NOMO-1 treated with dmso at 0.1 percent for 144 hours (cell line): ENCODE measurements around the gene TMEM97.
"Not testable (repeated sequence)": the region's sequence is repeated elsewhere in the genome, so short reads cannot be mapped to it uniquely, and the experiment has no call there.

Source experiments
- DNase-seq: peaks from one replicate; lab custom pipeline; 2025; ENCODE audit not compliant: unreplicated experiment; lab: John Stamatoyannopoulos, UW

Gene TMEM97

GRCh38 chr17:28335959-28336871 lies 17.2 kb downstream of the TMEM97 start:
- DNase-seq = no peak

- DNase-seq = no peak
These were observed 19.2 kb downstream of the TMEM97 start for GRCh38 chr17:28338056-28338768.

DNA sequence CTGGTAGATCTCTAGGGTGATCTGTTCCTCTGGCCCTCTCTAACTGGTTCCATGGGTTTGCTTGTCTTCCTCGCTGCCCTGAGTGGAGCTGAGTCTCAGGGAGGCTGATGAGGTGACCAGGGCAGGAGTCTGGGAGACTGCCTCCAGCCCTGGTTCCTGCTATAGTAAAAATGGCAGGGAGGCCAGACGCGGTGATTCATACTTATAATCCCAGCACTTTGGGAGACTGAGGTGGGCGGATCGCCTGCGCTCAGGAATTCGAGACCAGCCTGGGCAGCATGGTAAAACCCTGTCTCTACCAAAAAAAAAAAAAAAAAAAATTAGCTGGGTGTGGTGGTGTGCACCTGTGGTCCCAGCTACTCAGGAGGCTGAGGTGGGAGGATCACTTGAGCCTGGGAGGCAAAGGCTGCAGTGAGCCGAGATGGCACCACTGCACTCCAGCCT lies 19.8 kb downstream of the TMEM97 start:
- DNase-seq = not testable (repeated sequence)

DNA sequence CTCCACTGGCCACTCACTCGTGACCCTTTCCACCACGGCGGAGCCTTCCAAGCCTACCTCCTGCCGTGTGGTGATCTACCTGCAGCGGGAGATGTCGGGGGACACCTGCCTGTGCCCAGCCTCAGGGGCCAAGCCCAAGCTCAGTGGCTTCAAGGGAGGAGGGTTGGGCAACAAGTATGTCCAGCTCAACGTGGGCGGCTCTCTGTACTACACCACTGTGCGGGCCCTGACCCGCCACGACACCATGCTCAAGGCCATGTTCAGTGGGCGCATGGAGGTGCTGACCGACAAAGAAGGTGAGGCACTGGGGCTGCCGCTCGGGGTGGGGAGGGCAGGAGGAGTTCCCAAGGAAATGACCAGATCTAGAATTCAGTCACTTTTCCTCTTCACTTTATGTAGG lies 20.4 kb downstream of the TMEM97 start:
- DNase-seq = no peak

DNA sequence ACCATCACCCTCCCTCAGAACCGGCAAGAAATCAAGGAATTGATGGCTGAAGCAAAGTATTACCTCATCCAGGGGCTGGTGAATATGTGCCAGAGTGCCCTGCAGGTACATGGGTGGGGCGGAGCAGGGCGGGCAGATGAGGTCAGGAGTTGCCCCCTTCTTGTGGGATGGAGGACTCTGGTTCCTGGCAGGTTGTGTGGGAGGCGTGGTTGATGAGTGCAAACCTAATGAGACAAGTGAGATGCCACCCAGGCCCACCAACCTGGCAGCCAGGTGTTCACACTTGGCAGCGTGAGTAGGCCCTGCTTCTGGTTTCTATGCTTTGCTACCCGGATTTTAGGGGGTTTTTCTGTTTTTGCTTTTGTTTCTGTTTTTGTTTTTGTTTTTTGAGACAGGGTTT lies 21.4 kb downstream of the TMEM97 start:
- DNase-seq = no peak

GRCh38 chr17:28341516-28341915 lies 22.5 kb downstream of the TMEM97 start:
- no peak for DNase-seq

- DNase-seq = no peak
These were observed 23.3 kb downstream of the TMEM97 start for GRCh38 chr17:28342313-28342712.

DNA sequence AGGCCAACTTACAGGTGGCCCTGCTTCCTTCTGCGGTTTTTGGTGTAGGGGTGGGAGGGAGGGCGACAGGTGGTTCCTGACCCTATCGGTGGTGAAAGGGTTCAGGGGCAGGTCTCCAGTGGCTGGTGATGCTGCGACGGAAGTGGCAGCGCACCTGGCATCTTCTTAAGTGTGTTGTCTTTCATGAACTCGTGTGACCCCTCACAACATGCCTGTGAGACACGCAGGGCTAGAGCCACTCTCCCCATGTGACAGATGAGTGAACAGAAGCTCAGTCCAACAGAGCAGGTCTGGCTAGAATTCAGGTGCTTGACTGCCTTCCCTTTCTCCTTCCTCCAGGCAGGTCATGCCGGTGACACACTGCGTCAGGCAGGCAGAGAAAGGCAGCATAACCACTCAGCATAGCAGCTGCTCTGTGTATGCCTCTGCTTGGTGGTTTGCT lies 24.5 kb downstream of the TMEM97 start:
- no peak for DNase-seq

DNA sequence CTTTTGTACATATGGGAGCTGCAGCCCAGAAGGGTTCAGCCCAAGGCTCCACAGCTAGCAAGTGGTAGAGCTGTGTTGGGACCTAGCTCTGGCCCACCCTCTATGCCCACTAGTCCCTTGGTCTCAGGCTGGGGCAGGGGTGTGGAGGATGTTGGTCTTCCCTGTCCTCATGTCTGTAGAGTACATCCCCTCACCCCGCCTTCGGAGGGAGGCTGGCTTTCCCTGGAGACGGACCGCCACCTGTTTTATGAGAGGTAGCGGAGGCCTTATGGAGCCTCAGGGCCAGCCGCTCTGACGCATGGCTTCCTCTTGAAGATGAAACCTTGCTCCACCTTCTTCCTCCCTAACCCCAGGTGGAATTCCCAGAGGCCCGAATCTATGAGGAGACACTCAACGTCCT lies 25.0 kb downstream of the TMEM97 start:
- no peak for DNase-seq

DNA sequence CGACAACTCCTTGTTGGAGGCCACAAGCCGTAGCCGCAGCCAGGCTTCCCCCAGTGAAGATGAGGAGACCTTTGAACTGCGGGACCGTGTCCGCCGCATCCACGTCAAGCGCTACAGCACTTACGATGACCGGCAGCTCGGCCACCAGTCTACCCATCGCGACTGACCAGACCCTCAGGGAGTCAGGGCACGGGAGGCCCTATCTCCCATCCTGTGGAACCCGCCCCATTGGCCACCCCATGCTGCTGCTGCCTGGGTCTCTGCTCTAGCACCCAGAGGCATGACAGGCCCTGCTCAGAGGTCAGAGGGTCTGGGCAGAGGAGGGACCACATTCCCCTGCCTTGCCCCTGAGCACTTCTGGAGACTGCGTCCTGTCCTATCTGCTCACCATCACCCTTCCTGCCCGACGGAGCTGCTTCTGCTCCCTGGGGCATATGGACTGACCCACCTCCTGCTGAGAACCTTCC lies 25.5 kb downstream of the TMEM97 start:
- no peak for DNase-seq

DNA sequence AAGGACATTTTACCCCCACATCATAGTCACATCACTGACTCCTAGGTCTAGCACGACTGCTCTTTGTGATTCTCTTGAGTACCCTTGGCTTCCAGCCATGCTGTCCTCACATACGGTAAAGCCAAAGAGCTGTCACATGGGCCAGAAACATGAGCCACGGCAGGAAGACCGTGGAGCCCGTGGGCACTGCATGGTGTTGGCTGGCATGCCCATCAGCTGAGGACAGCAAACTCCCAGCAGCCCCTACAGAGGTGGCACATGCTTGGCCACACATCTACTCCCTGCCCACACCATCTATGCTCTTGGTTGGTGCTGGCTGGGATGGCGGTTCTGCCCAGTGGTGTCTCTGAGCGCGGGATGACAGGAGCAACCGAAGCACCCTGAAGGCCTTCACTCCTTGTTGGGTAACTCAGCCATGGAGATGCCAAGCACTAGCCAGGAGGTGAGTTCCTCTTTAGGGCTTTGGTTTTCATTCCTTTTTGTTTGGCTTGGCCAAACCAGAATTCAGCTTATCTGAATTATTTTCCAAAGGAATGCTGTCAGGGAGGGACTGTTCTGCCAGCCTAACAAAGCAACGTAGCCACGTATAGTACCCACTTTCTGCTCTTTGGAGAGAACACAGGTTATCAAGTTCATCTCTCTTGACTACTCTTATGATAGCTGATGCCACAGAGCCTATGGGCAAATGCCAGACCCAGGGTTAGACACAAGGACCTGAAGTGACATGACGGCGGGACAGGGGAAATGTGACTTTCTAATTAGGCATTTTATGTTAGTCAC lies 26.6 kb downstream of the TMEM97 start:
- no peak for DNase-seq

DNA sequence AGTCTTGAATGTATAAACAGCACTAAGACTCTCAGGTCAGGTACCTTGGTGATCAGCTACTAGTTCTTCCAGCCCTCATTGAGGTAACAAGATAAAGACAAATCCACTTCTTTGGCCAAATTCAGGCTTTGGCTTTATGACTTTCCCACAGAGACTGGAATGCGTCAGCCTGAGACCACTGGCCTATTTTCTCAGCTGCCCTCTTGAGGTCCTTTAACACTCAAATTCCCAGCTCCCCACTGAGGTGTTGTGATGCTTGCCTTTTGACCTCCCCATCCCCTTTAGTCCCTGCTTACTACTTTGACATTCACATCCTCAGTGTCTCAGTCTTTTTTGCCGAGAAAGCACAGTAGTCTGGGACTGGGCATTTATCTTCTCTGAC lies 27.2 kb downstream of the TMEM97 start:
- no peak for DNase-seq

- no peak for DNase-seq
These were observed 27.8 kb downstream of the TMEM97 start for GRCh38 chr17:28346746-28347246.

GRCh38 chr17:28347261-28347891 lies 28.4 kb downstream of the TMEM97 start:
- no peak for DNase-seq

DNA sequence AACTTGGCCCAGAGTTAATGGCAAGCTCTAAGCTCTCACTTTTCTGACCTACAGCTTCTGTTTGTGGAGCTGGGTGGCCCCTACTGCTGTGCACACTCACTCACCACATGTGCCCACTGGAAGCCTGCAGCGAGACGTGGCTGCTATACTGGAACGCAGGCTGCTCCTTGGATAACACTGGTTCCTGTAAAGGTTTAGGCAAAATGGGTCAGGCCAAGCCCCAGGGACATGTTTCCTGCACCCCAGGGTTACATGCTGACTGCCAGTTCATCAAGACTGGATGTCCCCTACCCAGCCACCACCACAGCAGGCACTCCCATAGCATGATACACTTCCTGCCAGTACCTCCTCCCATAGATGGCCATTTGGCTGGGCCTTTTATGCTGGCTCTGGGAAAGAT lies 30.0 kb downstream of the TMEM97 start:
- DNase-seq = no peak

GRCh38 chr17:28350271-28350670 lies 31.3 kb downstream of the TMEM97 start:
- DNase-seq = no peak

DNA sequence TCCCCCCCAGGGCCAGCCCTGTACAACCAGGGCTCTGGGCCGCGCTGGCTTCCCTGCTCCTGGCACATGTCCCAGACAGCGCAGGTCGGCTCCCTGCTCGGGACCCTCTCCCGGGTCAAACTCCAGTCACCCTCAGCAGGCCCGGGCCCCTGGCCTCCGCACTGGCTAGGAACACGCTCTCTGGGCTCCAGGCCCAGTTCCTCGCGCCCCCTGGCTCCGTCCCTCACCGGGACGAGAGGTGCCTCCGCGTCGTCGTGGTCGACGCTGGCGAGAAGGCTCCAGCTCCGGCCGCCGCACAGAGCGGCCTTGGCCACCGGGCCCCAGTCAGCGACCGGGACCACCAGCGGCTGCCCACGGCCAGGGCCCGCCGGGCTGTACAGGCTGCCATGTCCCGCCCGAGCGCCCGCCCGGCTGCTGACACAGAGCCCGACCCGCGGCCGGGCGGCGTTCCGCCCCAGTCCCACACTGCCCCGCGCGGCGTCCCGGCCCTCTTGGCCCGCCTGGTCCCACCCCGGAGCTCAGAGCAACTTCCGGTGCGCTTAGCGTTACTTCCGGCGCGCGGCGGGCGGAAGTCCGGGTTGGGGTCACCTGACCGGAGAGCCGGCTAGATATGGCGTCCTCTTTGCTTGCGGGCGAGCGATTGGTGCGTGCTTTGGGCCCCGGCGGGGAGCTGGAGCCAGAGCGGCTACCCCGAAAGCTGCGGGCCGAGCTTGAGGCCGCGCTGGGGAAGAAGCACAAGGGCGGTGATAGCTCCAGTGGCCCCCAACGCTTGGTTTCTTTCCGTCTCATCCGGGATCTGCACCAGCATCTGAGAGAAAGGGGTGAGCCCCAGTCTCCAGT lies 38.3 kb downstream of the TMEM97 start, which contains the start of gene POLDIP2:
TSS of gene POLDIP2 (minus strand) at position 467 of the 840 bp plus-strand sequence. CDS start at position 388, 79 bp downstream.
- peak; percentile 95 for DNase-seq

DNA sequence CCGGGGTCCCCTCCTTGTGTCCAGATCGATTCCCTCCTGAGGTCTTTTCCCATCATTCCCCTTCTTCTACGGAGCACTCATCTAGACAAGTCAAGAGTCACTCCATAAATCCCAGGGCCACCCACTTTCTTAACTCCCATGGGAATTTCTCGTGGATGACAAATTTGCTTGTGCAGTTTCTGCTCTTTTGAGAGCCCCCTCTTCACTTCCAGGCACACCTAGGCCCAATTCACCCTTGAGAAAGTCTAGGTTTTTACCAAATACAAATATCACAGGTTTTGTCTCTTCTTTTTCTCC lies 38.8 kb downstream of the TMEM97 start:
- no peak for DNase-seq

DNA sequence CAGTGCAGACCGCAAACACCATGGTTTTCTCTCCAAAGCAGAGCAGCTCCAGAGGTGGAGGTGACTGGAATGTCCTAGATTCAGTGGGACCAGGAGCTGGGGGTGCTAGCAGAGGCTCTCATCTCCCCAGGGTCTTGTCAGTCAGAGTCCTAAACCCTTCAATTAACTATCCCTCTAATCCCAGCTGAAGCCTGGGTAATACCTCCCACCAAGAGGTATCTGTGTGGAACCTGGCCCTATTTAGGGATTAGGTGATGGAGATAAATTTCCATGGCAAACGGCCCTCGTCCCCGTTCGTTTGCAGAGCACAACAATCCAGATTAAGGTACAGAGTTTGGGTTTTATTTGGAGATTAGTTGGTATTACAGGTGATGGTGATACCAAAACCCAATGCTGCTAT lies 44.2 kb downstream of the TMEM97 start:
- no peak for DNase-seq
